ENCODE measurements around the gene UBAC1.
A peak's percentile ranks its signal among the peaks of the same experiment; 100 is the strongest.
"Not testable (repeated sequence)": the region's sequence is repeated elsewhere in the genome, so short reads cannot be mapped to it uniquely, and the experiment has no call there.

The UBAC1 gene

GRCh38 chr9:135948446-135948845 lies 12.7 kb downstream of the UBAC1 start:
- in situ Hi-C loops (cut with MboI; ENCODE audit: low pct_unique_long_range_greater_than_20kb, low sequenced_read_pairs) = no loop called here

DNA sequence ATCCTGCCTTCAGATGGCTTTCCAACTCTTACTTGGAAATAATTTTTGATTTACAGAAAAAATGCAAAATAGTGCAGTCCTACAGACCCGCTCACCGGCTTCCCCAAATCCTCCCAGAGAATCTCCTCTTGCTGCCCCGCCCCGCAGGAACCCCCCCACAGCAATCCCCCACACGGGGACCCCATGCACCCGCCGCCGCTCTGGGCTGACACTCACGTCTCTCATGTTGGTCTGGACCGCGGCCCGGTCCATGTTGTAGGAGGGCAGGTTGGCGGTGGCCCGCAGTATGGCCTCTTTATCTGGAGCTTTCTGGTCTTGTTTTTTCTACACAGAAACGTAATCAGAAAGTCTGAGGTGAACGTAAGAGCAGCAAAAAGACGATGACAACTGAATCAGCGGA lies 13.6 kb downstream of the UBAC1 start:
- DNase-seq = no peak
- in situ Hi-C loops (cut with MboI; ENCODE audit: low pct_unique_long_range_greater_than_20kb, low sequenced_read_pairs) = no loop called here

More at GRCh38 chr9:135948446-135948845, 12.7 kb downstream of the UBAC1 start:
- no peak for DNase-seq

- in situ Hi-C loops (cut with MboI; ENCODE audit: low pct_unique_long_range_greater_than_20kb, low sequenced_read_pairs); DNase-seq: not testable (repeated sequence)
Measured at GRCh38 chr9:135947105-135947504, 14.1 kb downstream of the UBAC1 start.

GRCh38 chr9:135946392-135946994 lies 14.7 kb downstream of the UBAC1 start:
- in situ Hi-C loops (cut with MboI; ENCODE audit: low pct_unique_long_range_greater_than_20kb, low sequenced_read_pairs) = no loop called here
- no peak for DNase-seq

DNA sequence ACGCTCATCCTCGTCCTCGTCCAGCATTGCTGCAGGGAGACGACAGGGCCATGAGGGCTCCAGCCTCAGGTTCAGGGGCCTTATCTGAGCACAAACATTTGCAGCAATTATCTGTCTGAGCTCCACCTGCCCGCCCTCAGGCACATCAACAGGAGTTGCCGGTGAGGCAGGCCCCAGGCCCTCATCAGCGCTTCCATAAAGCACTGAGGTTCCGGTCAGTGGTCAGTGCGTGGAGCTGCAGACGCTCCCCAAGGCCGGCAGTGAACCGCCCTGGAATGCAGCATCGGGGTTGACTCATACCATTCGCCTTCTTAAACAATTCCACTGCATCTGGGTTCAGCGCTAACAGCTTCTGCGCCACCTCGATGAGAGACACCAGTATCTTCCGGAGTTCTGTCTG lies 15.2 kb downstream of the UBAC1 start:
- in situ Hi-C loops (cut with MboI; ENCODE audit: low pct_unique_long_range_greater_than_20kb, low sequenced_read_pairs) = no loop called here

GRCh38 chr9:135944444-135945252 lies 16.5 kb downstream of the UBAC1 start:
- in situ Hi-C loops (cut with MboI; ENCODE audit: low pct_unique_long_range_greater_than_20kb, low sequenced_read_pairs) = no loop called here
- DNase-seq = no peak

More for the DNA sequence above, 15.2 kb downstream of the UBAC1 start:
- DNase-seq = no peak

GRCh38 chr9:135943604-135944003 lies 17.6 kb downstream of the UBAC1 start:
- DNase-seq; in situ Hi-C loops (cut with MboI; ENCODE audit: low pct_unique_long_range_greater_than_20kb, low sequenced_read_pairs): not testable (repeated sequence)

DNA sequence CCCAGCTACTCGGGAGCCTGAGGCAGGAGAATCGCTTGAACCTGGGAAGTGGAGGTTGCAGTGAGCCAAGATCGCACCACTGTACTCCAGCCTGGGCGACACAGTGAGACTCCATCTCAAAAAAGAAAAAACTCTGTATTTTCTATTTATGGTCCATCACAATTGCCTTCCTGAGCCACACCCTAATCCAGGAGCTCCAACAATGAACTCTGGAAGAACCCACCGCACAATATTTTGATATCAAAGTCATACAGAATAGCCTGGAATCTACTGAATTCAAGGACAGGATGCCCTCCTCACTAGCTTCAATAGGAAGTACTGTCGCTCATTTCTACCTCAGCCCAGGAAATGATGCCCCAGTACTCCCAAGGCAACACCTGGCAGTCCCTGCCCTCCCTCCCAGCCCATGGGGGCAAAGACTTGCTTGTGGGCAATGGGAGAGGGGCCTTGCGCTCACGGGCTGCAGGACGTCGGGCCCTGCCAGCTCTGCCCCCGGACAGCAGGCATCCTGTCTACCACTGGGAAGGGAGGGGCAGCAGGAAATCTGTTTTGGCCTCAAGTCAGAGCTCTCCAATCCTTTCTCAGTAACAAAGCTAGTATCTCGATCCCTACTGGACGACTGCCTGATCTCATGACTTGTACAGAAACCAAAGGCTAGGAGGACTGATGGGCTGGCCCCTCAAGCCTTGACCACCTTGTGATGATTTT lies 19.7 kb downstream of the UBAC1 start:
- no peak for DNase-seq
- in situ Hi-C loops (cut with MboI; ENCODE audit: low pct_unique_long_range_greater_than_20kb, low sequenced_read_pairs) = no loop called here

DNA sequence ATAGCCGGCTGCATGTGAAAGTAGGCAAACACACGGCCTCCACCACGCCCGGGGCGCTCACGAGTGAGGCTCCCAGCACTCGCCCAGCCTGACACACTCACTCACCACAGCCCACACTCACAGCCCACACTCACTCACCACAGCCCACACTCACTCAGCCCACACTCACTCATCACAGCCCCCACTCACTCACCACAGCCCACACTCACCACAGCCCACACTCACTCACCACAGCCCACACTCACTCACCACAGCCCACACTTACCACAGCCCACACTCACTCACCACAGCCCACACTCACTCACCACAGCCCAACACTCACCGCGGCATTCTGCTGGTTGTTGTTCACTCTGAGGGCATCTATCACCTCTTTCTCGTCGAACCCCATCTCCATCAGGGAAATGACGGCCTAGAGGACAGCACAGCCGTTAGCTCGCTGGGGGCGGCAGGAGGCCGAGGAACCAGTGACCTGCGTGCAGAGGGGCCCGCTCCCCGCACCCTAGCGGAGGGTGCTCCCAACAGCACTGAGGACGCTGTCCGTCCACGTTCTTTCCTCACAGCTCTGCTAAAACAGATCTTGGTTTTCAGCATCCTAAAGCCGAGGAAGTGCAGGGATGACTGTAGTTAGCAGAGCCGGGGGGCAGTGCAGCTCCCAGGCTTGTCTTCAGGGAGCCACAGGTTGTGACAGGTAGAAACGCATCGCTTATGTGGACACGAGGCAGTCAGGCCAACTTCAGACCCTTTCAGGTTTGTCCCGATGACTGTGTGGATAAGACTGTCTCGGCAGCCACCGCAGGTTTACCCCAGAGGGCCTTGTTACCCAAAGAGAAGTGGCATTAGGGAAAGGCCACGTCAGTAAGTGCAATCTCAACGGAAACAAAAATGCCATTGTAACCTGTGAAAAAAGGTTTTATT lies 21.6 kb downstream of the UBAC1 start:
- in situ Hi-C loops (cut with MboI; ENCODE audit: low pct_unique_long_range_greater_than_20kb, low sequenced_read_pairs) = no loop called here

GRCh38 chr9:135937521-135938489 lies 23.4 kb downstream of the UBAC1 start:
- in situ Hi-C loops (cut with MboI; ENCODE audit: low pct_unique_long_range_greater_than_20kb, low sequenced_read_pairs) = no loop called here
- no peak for DNase-seq

More for the DNA sequence above, 21.6 kb downstream of the UBAC1 start:
- peak; percentile 40 for DNase-seq

DNA sequence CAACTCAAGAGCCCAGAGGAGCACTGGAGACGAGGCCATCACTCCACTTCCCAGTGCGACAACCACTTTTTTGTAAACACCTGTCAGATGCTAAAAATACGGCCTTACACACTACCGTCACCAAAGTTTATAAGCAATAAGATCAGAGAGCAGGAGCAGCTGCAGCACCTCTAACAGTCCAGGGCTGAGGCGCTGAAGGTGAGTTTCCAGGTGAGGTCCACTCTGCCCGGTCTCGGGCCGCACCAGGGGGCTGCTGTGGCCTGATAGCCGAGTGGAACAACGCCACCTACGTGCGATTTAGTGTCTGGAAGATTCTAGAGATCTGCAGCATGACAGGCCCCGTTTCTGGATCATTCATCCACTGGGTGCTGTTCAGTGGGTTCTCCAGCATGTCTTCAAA lies 28.1 kb downstream of the UBAC1 start:
- DNase-seq = no peak
- in situ Hi-C loops (cut with MboI; ENCODE audit: low pct_unique_long_range_greater_than_20kb, low sequenced_read_pairs) = no loop called here

DNA sequence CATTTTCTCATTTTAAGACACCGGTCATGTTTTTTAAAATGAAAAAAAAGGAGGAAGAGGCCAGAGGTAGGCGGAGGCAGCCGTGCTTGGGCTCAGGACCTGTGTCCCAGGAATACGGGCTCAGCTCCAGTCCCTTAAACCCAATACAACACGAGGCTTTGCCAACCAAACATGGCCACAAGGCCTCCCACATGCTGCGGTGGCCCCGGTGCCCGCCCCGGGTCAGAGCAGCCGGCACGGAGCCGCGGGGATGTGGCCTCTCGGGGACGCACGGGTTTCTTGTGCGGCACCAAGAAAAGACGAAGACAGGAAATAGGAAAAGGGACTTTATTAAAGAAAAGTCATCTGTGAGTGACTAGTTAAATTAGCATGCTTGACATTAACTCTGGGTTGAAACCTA lies 28.5 kb downstream of the UBAC1 start:
- DNase-seq = no peak
- in situ Hi-C loops (cut with MboI; ENCODE audit: low pct_unique_long_range_greater_than_20kb, low sequenced_read_pairs) = no loop called here

- no peak for DNase-seq
- in situ Hi-C loops (cut with MboI; ENCODE audit: low pct_unique_long_range_greater_than_20kb, low sequenced_read_pairs) = no loop called here
Measured at GRCh38 chr9:135931349-135931820, 29.8 kb downstream of the UBAC1 start.

DNA sequence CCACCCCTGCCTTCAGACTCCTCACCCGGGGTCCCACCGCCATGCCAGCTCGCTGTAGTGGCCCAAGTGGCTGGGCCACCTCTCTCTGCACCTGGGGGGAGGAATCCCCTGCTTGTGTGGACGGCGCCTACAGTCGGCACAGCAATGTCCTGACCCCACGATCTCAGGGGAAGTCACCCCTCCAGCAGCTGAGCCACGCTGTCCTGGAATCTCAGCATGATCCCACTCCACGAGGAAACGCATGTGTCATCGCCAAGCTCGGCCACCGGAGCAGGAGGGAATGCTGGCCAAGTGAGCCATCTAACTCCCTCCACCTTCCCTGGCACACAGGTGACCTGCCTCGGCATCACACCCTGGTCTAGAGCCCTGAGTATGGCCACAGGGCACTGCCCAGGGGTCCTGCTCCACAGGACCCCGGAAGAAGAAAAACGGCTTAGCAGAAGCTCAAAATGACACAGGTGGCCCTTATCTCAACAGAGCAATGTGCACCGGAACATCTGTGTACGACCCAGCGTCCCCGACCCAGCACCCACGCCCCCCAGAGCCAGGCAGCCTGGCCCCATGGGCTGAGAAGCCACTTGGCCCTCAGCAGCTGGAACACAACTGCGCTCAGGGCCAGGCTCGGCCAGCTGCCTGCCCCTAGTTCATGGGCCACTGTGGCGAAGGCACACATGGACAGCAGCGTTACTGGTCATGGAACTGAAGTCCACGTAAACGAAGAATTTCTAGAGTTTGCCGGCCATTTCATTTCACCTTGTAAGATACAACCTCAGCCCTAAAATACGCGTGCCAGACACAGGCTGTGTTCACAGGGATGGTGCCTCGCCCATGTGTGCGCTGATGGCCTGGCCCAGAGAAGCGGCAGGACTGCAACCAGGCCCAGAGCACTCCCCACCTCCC lies 30.5 kb downstream of the UBAC1 start:
- in situ Hi-C loops (cut with MboI; ENCODE audit: low pct_unique_long_range_greater_than_20kb, low sequenced_read_pairs) = no loop called here

DNA sequence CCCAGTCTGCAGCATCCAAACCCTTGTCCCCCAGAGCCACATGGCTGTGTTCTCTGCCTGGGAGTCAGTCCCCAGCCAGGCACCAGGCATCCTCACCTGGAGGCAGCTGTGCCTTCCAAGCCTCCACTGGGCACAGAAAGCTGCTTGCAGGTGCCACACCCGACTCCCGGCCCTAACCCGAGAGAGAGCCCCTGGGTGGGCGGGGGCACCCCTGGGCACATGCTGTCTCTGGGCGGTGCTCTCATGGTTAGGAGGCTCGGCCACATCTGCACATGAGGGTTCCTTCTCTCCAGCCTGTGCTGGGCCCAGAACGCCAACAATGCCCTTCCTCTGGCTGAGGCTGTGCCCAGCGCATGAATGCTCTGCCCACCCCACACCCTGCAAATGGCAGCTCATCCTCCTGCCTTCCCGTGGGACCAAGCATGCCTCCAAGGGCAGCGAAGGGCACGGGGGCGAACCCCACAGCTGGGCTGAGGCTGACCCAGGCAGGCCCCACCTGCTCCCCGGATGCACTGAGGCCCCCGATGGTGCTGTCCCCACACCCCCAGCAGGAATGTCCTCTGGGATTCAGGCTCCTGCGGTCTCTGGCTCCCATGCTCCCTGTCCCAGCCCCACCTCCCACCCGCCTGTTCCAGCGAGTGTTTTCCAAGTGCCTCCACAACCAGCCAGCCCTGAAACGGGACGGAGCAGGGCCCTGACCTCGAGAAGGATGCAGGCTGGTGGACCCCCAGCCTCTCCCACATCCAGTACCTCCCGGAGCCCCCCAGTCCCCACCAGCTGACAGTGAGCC lies 31.3 kb downstream of the UBAC1 start:
- in situ Hi-C loops (cut with MboI; ENCODE audit: low pct_unique_long_range_greater_than_20kb, low sequenced_read_pairs) = no loop called here
- DNase-seq = no peak

More for the DNA sequence above, 30.5 kb downstream of the UBAC1 start:
- DNase-seq = no peak

Measured in KBM-7 (cell line).